H1 (cell line): ENCODE data around the gene CEP72.

Experiments
- EZH2 ChIP-seq: fragments of 200-600 bp; sonication (generic); IDR thresholded peaks from 2 replicates; pipeline ENCODE4 v1.7.1; 2012; ENCODE audit warnings: low read depth, mild to moderate bottlenecking, moderate library complexity, low read length, inconsistent platforms; ENCODE audit not compliant: severe bottlenecking
- GABPA ChIP-seq: IDR thresholded peaks from 2 replicates; pipeline ENCODE4 v1.6.1; 2011; ENCODE audit warnings: mild to moderate bottlenecking, low read length, moderate library complexity, borderline replicate concordance; ENCODE audit not compliant: insufficient read depth
- POLR2A ChIP-seq, 2 experiments: IDR thresholded peaks; 1 replicate in 1 of 2; 2 replicates in 1 of 2; pipeline ENCODE4 v1.6.1; 2011; ENCODE audit warnings: low read depth in 2 of 2, low read length in 2 of 2, mild to moderate bottlenecking in 2 of 2; ENCODE audit errors: control extremely low read depth in 1 of 2
- POLR2AphosphoS5 ChIP-seq: IDR thresholded peaks from 2 replicates; pipeline ENCODE4 v1.6.1; 2011; ENCODE audit warnings: low read depth, low read length

GRCh38 chr5:643811-644271 lies 31.7 kb downstream of the CEP72 start:
- TF ChIP-seq POLR2A (IDR thresholded peaks at IDR 0.05; ENCODE audit: control extremely low read depth in 1 of 2, low read depth in 2 of 2, low read length in 2 of 2), result no peak
- no peak for TF ChIP-seq EZH2
- TF ChIP-seq GABPA, result no peak
- TF ChIP-seq POLR2AphosphoS5, result no peak
